HEK293 (cell line): Measurements from ENCODE around the gene ARHGAP15.

ENCODE experiments used
- EGR2 ChIP-seq: fragments of 450-650 bp; formaldehyde crosslinking; IDR thresholded peaks from 2 replicates; pipeline ENCODE4 v1.5.1; 2016; ENCODE audit warnings: low read depth, missing biosample characterization, missing genetic modification characterization
- GLIS1 ChIP-seq: fragments of 450-650 bp; formaldehyde crosslinking; IDR thresholded peaks from 2 replicates; pipeline ENCODE4 v1.5.1; 2016; ENCODE audit warnings: missing biosample characterization, missing genetic modification characterization
- KLF9 ChIP-seq: fragments of 450-650 bp; formaldehyde crosslinking; IDR thresholded peaks from 2 replicates; pipeline ENCODE4 v1.5.1; 2016; ENCODE audit warnings: missing biosample characterization, missing genetic modification characterization, low read depth
- OSR2 ChIP-seq: fragments of 450-650 bp; formaldehyde crosslinking; IDR thresholded peaks from 2 replicates; pipeline ENCODE4 v1.5.1; 2016; ENCODE audit warnings: missing biosample characterization, missing genetic modification characterization
- OVOL3 ChIP-seq: fragments of 450-650 bp; formaldehyde crosslinking; IDR thresholded peaks from 2 replicates; pipeline ENCODE4 v1.5.1; 2016; ENCODE audit warnings: missing biosample characterization, missing genetic modification characterization
- SCRT2 ChIP-seq: fragments of 450-650 bp; formaldehyde crosslinking; IDR thresholded peaks from 2 replicates; pipeline ENCODE4 v1.5.1; 2016; ENCODE audit warnings: missing biosample characterization, missing genetic modification characterization
- SP7 ChIP-seq: fragments of 450-650 bp; formaldehyde crosslinking; IDR thresholded peaks from 2 replicates; pipeline ENCODE4 v1.5.1; 2016; ENCODE audit warnings: missing biosample characterization, missing genetic modification characterization
- TRIM28 ChIP-seq: IDR thresholded peaks from 2 replicates; pipeline ENCODE4 v1.6.1; 2011; ENCODE audit warnings: low read length, control low read depth, borderline replicate concordance
- WT1 ChIP-seq: fragments of 450-650 bp; formaldehyde crosslinking; IDR thresholded peaks from 2 replicates; pipeline ENCODE4 v1.5.1; 2016; ENCODE audit warnings: missing biosample characterization, missing genetic modification characterization
- ZEB2 ChIP-seq: fragments of 450-650 bp; formaldehyde crosslinking; IDR thresholded peaks from 2 replicates; pipeline ENCODE4 v1.5.1; 2016; ENCODE audit warnings: missing biosample characterization, missing genetic modification characterization
- ZIC2 ChIP-seq: fragments of 450-650 bp; formaldehyde crosslinking; IDR thresholded peaks from 2 replicates; pipeline ENCODE4 v1.5.1; 2016; ENCODE audit warnings: missing biosample characterization, missing genetic modification characterization
- ZNF10 ChIP-seq: fragments of 450-650 bp; formaldehyde crosslinking; IDR thresholded peaks from 2 replicates; pipeline ENCODE4 v1.5.1; 2017; ENCODE audit warnings: missing biosample characterization, missing genetic modification characterization
- ZNF140 ChIP-seq: fragments of 450-650 bp; formaldehyde crosslinking; IDR thresholded peaks from 2 replicates; pipeline ENCODE4 v1.5.1; 2016; ENCODE audit warnings: missing biosample characterization, missing genetic modification characterization
- ZNF23 ChIP-seq: fragments of 450-650 bp; formaldehyde crosslinking; IDR thresholded peaks from 2 replicates; pipeline ENCODE4 v1.5.1; 2016; ENCODE audit warnings: missing biosample characterization, missing genetic modification characterization, borderline replicate concordance
- ZNF501 ChIP-seq: fragments of 450-650 bp; formaldehyde crosslinking; IDR thresholded peaks from 2 replicates; pipeline ENCODE4 v1.5.1; 2016; ENCODE audit warnings: missing biosample characterization, missing genetic modification characterization
- ZNF510 ChIP-seq: fragments of 450-650 bp; formaldehyde crosslinking; IDR thresholded peaks from 2 replicates; pipeline ENCODE4 v1.5.1; 2018; ENCODE audit warnings: mild to moderate bottlenecking, missing genetic modification characterization, missing biosample characterization; ENCODE audit not compliant: insufficient replicate concordance
- ZNF561 ChIP-seq: fragments of 450-650 bp; IDR thresholded peaks from 2 replicates; pipeline ENCODE4 v1.5.1; 2018; ENCODE audit warnings: missing biosample characterization, missing genetic modification characterization, borderline replicate concordance
- ZSCAN30 ChIP-seq: fragments of 450-650 bp; IDR thresholded peaks from 2 replicates; pipeline ENCODE4 v1.5.1; 2018; ENCODE audit warnings: missing biosample characterization, mild to moderate bottlenecking, missing genetic modification characterization, moderate library complexity
- ZXDB ChIP-seq: fragments of 450-650 bp; formaldehyde crosslinking; IDR thresholded peaks from 2 replicates; pipeline ENCODE4 v1.5.1; 2016; ENCODE audit warnings: missing biosample characterization, missing genetic modification characterization
- TF ChIP-seq, protein P1 (sequence below): fragments of 450-650 bp; formaldehyde crosslinking; IDR thresholded peaks from 2 replicates; pipeline ENCODE4 v1.5.1; 2017; ENCODE audit warnings: missing biosample characterization, missing genetic modification characterization
- TF ChIP-seq, protein P2 (sequence below): sonication (generic); formaldehyde crosslinking; IDR thresholded peaks from 2 replicates; pipeline ENCODE4 v1.8.1; 2022; ENCODE audit warnings: mild to moderate bottlenecking, moderate library complexity, missing genetic modification reagents
- TF ChIP-seq, protein P3 (sequence below): fragments of 450-650 bp; formaldehyde crosslinking; IDR thresholded peaks from 2 replicates; pipeline ENCODE4 v1.5.1; 2016; ENCODE audit warnings: missing biosample characterization, missing genetic modification characterization, borderline replicate concordance
- TF ChIP-seq, protein P4 (sequence below): fragments of 450-650 bp; formaldehyde crosslinking; IDR thresholded peaks from 2 replicates; pipeline ENCODE4 v1.5.1; 2017; ENCODE audit warnings: missing biosample characterization, missing genetic modification characterization
- TF ChIP-seq, protein P5 (sequence below): fragments of 450-650 bp; formaldehyde crosslinking; IDR thresholded peaks from 2 replicates; pipeline ENCODE4 v1.5.1; 2016; ENCODE audit warnings: missing biosample characterization, missing genetic modification characterization
- TF ChIP-seq, protein P6 (sequence below): fragments of 450-650 bp; formaldehyde crosslinking; IDR thresholded peaks from 2 replicates; pipeline ENCODE4 v1.5.1; 2017; ENCODE audit warnings: missing biosample characterization, missing genetic modification characterization

The ARHGAP15 gene

DNA sequence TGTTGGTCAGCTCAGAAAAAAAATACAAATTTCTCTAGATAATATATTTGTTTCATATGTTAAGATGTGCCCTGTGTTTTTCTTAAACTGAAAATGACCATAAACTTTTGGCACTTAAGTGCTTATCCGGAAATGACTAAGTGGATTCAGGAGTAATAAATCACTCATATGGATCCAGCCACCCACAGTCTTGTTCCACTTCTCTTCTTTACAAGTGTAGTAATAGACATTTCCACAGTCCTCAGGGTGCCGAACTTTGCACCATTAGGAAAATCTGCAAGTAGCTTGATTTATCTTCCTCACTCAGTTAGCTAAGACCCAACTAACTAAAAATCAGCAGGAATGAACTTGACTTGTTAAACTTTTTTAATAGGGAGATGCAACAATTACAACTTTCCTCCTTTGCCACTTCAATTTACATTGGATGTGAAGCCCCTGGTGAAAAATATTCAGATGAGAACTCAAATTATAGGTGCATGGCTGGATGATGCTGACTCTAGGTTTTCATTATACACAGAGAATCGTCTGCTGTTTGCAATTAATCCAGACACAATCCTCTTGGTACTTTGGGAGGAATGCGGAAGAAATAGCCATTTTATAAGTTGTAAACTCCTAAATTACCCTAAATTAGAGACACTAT lies 322.5 kb downstream of the ARHGAP15 start (continued):
- TF ChIP-seq, protein P1, sequence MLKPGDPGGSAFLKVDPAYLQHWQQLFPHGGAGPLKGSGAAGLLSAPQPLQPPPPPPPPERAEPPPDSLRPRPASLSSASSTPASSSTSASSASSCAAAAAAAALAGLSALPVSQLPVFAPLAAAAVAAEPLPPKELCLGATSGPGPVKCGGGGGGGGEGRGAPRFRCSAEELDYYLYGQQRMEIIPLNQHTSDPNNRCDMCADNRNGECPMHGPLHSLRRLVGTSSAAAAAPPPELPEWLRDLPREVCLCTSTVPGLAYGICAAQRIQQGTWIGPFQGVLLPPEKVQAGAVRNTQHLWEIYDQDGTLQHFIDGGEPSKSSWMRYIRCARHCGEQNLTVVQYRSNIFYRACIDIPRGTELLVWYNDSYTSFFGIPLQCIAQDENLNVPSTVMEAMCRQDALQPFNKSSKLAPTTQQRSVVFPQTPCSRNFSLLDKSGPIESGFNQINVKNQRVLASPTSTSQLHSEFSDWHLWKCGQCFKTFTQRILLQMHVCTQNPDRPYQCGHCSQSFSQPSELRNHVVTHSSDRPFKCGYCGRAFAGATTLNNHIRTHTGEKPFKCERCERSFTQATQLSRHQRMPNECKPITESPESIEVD (tag by site-specific recombination): peak; percentile 95
- peak; percentile 63; the same call in 1 of the 2 replicates for TF ChIP-seq TRIM28
- peak; percentile 13; the same call in 1 of the 2 replicates for TF ChIP-seq ZSCAN30
- peak; percentile 30; the same call in 1 of the 2 replicates for TF ChIP-seq ZNF561
- TF ChIP-seq, protein P2, sequence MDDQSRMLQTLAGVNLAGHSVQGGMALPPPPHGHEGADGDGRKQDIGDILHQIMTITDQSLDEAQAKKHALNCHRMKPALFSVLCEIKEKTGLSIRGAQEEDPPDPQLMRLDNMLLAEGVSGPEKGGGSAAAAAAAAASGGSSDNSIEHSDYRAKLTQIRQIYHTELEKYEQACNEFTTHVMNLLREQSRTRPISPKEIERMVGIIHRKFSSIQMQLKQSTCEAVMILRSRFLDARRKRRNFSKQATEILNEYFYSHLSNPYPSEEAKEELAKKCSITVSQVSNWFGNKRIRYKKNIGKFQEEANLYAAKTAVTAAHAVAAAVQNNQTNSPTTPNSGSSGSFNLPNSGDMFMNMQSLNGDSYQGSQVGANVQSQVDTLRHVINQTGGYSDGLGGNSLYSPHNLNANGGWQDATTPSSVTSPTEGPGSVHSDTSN (CRISPR knock-in tag): no peak
- no peak for TF ChIP-seq ZNF10
- peak; percentile 47; the same call in 1 of the 2 replicates for TF ChIP-seq ZEB2 (tag by site-specific recombination)
- TF ChIP-seq, protein P3, sequence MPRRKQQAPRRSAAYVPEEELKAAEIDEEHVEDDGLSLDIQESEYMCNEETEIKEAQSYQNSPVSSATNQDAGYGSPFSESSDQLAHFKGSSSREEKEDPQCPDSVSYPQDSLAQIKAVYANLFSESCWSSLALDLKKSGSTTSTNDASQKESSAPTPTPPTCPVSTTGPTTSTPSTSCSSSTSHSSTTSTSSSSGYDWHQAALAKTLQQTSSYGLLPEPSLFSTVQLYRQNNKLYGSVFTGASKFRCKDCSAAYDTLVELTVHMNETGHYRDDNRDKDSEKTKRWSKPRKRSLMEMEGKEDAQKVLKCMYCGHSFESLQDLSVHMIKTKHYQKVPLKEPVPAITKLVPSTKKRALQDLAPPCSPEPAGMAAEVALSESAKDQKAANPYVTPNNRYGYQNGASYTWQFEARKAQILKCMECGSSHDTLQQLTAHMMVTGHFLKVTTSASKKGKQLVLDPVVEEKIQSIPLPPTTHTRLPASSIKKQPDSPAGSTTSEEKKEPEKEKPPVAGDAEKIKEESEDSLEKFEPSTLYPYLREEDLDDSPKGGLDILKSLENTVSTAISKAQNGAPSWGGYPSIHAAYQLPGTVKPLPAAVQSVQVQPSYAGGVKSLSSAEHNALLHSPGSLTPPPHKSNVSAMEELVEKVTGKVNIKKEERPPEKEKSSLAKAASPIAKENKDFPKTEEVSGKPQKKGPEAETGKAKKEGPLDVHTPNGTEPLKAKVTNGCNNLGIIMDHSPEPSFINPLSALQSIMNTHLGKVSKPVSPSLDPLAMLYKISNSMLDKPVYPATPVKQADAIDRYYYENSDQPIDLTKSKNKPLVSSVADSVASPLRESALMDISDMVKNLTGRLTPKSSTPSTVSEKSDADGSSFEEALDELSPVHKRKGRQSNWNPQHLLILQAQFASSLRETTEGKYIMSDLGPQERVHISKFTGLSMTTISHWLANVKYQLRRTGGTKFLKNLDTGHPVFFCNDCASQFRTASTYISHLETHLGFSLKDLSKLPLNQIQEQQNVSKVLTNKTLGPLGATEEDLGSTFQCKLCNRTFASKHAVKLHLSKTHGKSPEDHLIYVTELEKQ (tag by site-specific recombination): peak; percentile 30; the same call in 1 of the 2 replicates
- TF ChIP-seq, protein P4, sequence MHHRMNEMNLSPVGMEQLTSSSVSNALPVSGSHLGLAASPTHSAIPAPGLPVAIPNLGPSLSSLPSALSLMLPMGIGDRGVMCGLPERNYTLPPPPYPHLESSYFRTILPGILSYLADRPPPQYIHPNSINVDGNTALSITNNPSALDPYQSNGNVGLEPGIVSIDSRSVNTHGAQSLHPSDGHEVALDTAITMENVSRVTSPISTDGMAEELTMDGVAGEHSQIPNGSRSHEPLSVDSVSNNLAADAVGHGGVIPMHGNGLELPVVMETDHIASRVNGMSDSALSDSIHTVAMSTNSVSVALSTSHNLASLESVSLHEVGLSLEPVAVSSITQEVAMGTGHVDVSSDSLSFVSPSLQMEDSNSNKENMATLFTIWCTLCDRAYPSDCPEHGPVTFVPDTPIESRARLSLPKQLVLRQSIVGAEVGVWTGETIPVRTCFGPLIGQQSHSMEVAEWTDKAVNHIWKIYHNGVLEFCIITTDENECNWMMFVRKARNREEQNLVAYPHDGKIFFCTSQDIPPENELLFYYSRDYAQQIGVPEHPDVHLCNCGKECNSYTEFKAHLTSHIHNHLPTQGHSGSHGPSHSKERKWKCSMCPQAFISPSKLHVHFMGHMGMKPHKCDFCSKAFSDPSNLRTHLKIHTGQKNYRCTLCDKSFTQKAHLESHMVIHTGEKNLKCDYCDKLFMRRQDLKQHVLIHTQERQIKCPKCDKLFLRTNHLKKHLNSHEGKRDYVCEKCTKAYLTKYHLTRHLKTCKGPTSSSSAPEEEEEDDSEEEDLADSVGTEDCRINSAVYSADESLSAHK (tag by site-specific recombination): peak; percentile 61
- no peak for TF ChIP-seq ZNF510
- TF ChIP-seq SCRT2 (tag by site-specific recombination): 0 out of 2 replicates have a peak, but pooled peaks have one; percentile 12
- TF ChIP-seq WT1 (tag by site-specific recombination): peak; percentile 53; the same call in 1 of the 2 replicates
- TF ChIP-seq ZNF501 (tag by site-specific recombination): peak; percentile 31; the same call in 1 of the 2 replicates
- TF ChIP-seq, protein P5, sequence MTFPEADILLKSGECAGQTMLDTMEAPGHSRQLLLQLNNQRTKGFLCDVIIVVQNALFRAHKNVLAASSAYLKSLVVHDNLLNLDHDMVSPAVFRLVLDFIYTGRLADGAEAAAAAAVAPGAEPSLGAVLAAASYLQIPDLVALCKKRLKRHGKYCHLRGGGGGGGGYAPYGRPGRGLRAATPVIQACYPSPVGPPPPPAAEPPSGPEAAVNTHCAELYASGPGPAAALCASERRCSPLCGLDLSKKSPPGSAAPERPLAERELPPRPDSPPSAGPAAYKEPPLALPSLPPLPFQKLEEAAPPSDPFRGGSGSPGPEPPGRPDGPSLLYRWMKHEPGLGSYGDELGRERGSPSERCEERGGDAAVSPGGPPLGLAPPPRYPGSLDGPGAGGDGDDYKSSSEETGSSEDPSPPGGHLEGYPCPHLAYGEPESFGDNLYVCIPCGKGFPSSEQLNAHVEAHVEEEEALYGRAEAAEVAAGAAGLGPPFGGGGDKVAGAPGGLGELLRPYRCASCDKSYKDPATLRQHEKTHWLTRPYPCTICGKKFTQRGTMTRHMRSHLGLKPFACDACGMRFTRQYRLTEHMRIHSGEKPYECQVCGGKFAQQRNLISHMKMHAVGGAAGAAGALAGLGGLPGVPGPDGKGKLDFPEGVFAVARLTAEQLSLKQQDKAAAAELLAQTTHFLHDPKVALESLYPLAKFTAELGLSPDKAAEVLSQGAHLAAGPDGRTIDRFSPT (tag by site-specific recombination): peak; percentile 76; the same call in 1 of the 2 replicates
- no peak for TF ChIP-seq ZNF23 (tag by site-specific recombination)
- TF ChIP-seq ZNF140: no peak
- TF ChIP-seq, protein P6, sequence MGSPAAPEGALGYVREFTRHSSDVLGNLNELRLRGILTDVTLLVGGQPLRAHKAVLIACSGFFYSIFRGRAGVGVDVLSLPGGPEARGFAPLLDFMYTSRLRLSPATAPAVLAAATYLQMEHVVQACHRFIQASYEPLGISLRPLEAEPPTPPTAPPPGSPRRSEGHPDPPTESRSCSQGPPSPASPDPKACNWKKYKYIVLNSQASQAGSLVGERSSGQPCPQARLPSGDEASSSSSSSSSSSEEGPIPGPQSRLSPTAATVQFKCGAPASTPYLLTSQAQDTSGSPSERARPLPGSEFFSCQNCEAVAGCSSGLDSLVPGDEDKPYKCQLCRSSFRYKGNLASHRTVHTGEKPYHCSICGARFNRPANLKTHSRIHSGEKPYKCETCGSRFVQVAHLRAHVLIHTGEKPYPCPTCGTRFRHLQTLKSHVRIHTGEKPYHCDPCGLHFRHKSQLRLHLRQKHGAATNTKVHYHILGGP (tag by site-specific recombination): 0 out of 2 replicates have a peak, but pooled peaks have one; percentile 6
- 0 out of 2 replicates have a peak, but pooled peaks have one; percentile 7 for TF ChIP-seq EGR2 (tag by site-specific recombination)
- peak; percentile 48; the same call in 1 of the 2 replicates for TF ChIP-seq SP7 (tag by site-specific recombination)
- peak; percentile 76 for TF ChIP-seq OSR2
- no peak for TF ChIP-seq ZXDB (tag by site-specific recombination)
- no peak for TF ChIP-seq OVOL3 (tag by site-specific recombination)
- peak; percentile 68 for TF ChIP-seq ZIC2
- no peak for TF ChIP-seq KLF9
- peak; percentile 24; the same call in 1 of the 2 replicates for TF ChIP-seq GLIS1 (tag by site-specific recombination)
